ENCODE results near the gene WDR12.

DNA sequence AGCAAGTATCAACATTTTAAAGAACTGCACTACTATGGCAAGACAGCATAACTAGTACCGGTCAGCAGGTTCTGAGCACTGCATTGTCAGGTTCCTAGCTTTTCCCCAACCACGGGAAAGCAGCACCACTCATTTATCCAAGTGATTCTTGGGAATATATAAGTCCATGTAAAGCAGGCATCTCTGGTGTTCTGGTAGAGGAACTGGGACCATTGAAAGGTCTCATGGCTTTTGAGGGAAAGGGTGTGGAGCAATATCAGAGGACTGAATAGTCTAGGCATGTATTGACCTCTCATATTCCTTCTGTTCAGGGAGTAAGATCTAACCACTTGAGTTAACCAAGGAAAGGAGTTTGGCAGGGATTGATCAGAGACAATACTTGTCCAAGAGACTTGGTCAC is 33.8 kb downstream of the WDR12 start:
- no peak for TF ChIP-seq POLR2A (IDR thresholded peaks at IDR 0.05)
- TF ChIP-seq, protein P1, sequence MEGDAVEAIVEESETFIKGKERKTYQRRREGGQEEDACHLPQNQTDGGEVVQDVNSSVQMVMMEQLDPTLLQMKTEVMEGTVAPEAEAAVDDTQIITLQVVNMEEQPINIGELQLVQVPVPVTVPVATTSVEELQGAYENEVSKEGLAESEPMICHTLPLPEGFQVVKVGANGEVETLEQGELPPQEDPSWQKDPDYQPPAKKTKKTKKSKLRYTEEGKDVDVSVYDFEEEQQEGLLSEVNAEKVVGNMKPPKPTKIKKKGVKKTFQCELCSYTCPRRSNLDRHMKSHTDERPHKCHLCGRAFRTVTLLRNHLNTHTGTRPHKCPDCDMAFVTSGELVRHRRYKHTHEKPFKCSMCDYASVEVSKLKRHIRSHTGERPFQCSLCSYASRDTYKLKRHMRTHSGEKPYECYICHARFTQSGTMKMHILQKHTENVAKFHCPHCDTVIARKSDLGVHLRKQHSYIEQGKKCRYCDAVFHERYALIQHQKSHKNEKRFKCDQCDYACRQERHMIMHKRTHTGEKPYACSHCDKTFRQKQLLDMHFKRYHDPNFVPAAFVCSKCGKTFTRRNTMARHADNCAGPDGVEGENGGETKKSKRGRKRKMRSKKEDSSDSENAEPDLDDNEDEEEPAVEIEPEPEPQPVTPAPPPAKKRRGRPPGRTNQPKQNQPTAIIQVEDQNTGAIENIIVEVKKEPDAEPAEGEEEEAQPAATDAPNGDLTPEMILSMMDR (IDR thresholded peaks at IDR 0.05): no peak

Measured in lower leg skin (tissue), 3 donors.